Suprapubic skin (tissue), 4 donors: Measurements from ENCODE around the gene CADPS2.

Source experiments
- CTCF ChIP-seq, 2 donors: fragments of 200-600 bp in 1 of 2; fragments of 450-650 bp in 1 of 2; sonication (generic) in 1 of 2; IDR thresholded peaks; one replicate each; pipeline ENCODE4 v1.5.1; 2016 to 2019; ENCODE audit warnings: antibody characterized with exemption in 2 of 2, mild to moderate bottlenecking in 1 of 2, moderate library complexity in 1 of 2
- EP300 ChIP-seq: sonication (generic); formaldehyde crosslinking; IDR thresholded peaks from one replicate; pipeline ENCODE4 v1.6.1; 2017; ENCODE audit warnings: antibody characterized with exemption
- POLR2A ChIP-seq, 2 donors: fragments of 450-650 bp; IDR thresholded peaks; one replicate each; pipeline ENCODE4 v1.6.1; 2017; ENCODE audit warnings: antibody characterized with exemption in 2 of 2, mild to moderate bottlenecking in 2 of 2, moderate library complexity in 2 of 2
- POLR2AphosphoS5 ChIP-seq, 3 donors: sonication (generic); formaldehyde crosslinking; IDR thresholded peaks; one replicate each; pipeline ENCODE4 v1.6.1; 2017; ENCODE audit warnings: antibody characterized with exemption in 3 of 3

DNA sequence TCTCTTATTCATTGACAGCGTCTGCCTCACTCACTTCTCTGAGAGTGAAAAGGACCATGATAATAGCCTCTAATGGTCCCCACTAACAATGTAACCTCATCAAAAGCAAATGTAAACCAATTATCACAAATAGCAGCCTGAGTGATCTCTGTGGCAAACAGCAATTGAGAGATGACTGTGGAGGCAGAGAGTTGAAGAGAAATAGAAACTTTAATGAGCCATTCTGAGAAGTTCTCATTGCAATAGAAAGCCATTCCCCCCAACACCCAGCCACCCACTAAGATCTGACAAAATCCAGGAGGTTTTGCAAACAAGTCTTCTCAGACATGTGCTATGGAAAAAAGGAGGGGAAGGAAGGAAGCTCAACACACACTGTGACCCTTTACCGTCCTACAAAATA lies 139.3 kb downstream of the CADPS2 start:
- TF ChIP-seq POLR2A (IDR thresholded peaks at IDR 0.05): no peak
- no peak for TF ChIP-seq CTCF (IDR thresholded peaks at IDR 0.05)
- TF ChIP-seq POLR2AphosphoS5 (IDR thresholded peaks at IDR 0.05): no peak
- TF ChIP-seq EP300: no peak
